A673 (cell line): Measurements from ENCODE around the gene TJP2.

Experiments
- CTCF ChIP-seq: fragments of 300-800, 200-600 bp; sonication (generic); conservative IDR thresholded peaks from 2 replicates; pipeline ENCODE4 v1.5.1; 2017; ENCODE audit warnings: low read depth, mild to moderate bottlenecking, antibody characterized with exemption, low read length, moderate library complexity, mixed read lengths
- EZH2 ChIP-seq: fragments of 200-600 bp; sonication (generic); IDR thresholded peaks from 2 replicates; pipeline ENCODE4 v1.6.1; 2017; ENCODE audit warnings: borderline replicate concordance, low read depth, mild to moderate bottlenecking, mixed read lengths, antibody characterized with exemption, low read length; ENCODE audit not compliant: poor library complexity, severe bottlenecking

GRCh38 chr9:69214939-69215338, 40.9 kb downstream of the TJP2 start:
- TF ChIP-seq CTCF (no peak), EZH2 (no peak)
